HL-60 (cell line): ENCODE results near the gene C17orf114.
A peak's percentile ranks its signal among the peaks of the same experiment; 100 is the strongest.

Source experiments
- DNase-seq, 2 experiments: peaks; one replicate each; pipeline ENCODE4 v3.0.0-alpha.2; 2010 to 2020; ENCODE audit warnings: low read depth in 1 of 2, low spot score in 1 of 2
- H3K27ac ChIP-seq: fragments of 250-450 bp; sonication (Bioruptor Pico); replicated peaks from 2 replicates; pipeline ENCODE4 v1.5.1; 2020; ENCODE audit warnings: mild to moderate bottlenecking, moderate library complexity
- H3K27me3 ChIP-seq: fragments of 250-450 bp; sonication (Bioruptor Pico); 2 replicates; pipeline ENCODE4 v1.5.1; 2021; ENCODE audit warnings: mild to moderate bottlenecking, moderate library complexity; ENCODE audit not compliant: insufficient read depth, poor library complexity, severe bottlenecking
- H3K4me3 ChIP-seq: replicated peaks from 2 replicates; pipeline ENCODE4 v1.5.1; 2011; ENCODE audit warnings: mild to moderate bottlenecking, control low read depth, low read length; ENCODE audit not compliant: insufficient read depth
- CTCF ChIP-seq: IDR thresholded peaks from one replicate; pipeline ENCODE4 v1.5.1; 2011; ENCODE audit warnings: low read length, control low read depth, inconsistent platforms; ENCODE audit not compliant: insufficient read depth
- GABPA ChIP-seq: IDR thresholded peaks from 2 replicates; pipeline ENCODE4 v1.6.1; 2012; ENCODE audit warnings: low read depth
- POLR2AphosphoS5 ChIP-seq: IDR thresholded peaks from 2 replicates; pipeline ENCODE4 v1.6.1; 2012; ENCODE audit warnings: low read depth
- REST ChIP-seq: IDR thresholded peaks from 2 replicates; pipeline ENCODE4 v1.6.1; 2012; ENCODE audit warnings: low read depth; ENCODE audit not compliant: insufficient replicate concordance
- SPI1 ChIP-seq: IDR thresholded peaks from 2 replicates; pipeline ENCODE4 v1.6.1; 2012; ENCODE audit warnings: low read depth, mild to moderate bottlenecking, borderline replicate concordance

C17orf114 gene

GRCh38 chr17:4806777-4807604 lies 4.9 kb upstream of the C17orf114 start, which contains the start of gene PLD2:
TSS of gene PLD2 (plus strand) at chr17:4807152. CDS start at chr17:4807773, 621 bp downstream.
- Histone ChIP-seq H3K27me3 (peaks cover 8% of the 10 kb centered on the region), H3K27ac (no peak within 1 kb of the TSS), H3K4me3 (peak within 1 kb of the TSS; percentile 44)
- no peak for TF ChIP-seq POLR2AphosphoS5
- TF ChIP-seq REST: no peak
- TF ChIP-seq GABPA: no peak
- TF ChIP-seq SPI1: no peak
- no peak for TF ChIP-seq CTCF
- DNase-seq: peak; percentile 17 to 26

- DNase-seq: no peak
- Histone ChIP-seq H3K27me3 (peaks cover 8% of the 10 kb centered on the region), H3K27ac (no peak overlapping the region), H3K4me3 (peak overlapping the region; percentile 44)
- no peak for TF ChIP-seq CTCF
- TF ChIP-seq GABPA: no peak
- no peak for TF ChIP-seq REST
- TF ChIP-seq SPI1: no peak
- TF ChIP-seq POLR2AphosphoS5: no peak
Observed at GRCh38 chr17:4806456-4806776, 4.3 kb upstream of the C17orf114 start.

GRCh38 chr17:4800462-4801196 lies 1.5 kb downstream of the C17orf114 start:
- Histone ChIP-seq H3K27ac (no peak overlapping the region), H3K27me3 (no peaks in the 10 kb centered on the region), H3K4me3 (no peak overlapping the region)
- TF ChIP-seq SPI1: no peak
- no peak for TF ChIP-seq GABPA
- no peak for TF ChIP-seq REST
- no peak for TF ChIP-seq POLR2AphosphoS5
- DNase-seq: no peak
